Right lung (tissue), 5 donors: ENCODE data around the gene F12. TPM values are rescaled to one million over a fixed set of nuclear protein-coding genes. Genes with fewer than 3 reads are reported as not detected.
A peak's percentile ranks its signal among the peaks of the same experiment; 100 is the strongest.

Experiments used
- DNase-seq, 2 donors: peaks; one replicate each; pipeline ENCODE4 v3.0.0-alpha.2; 2013
- polyA plus RNA-seq, 5 donors: library from polyadenylated mRNA; unstranded; fragments of 120-200 nt; gene quantifications; one replicate each; pipeline versions ENCODE4 v1.2.1 to v1.2.3, GENCODE V29; 2013; ENCODE audit warnings: inconsistent platforms in 1 of 5, low replicate concordance in 1 of 5; ENCODE audit not compliant: insufficient read length in 5 of 5, insufficient read depth in 1 of 5

The F12 gene
- polyA plus RNA-seq, 5 donors = 0.09 to 0.40 (median 0.17) TPM; not detected in 1

DNA sequence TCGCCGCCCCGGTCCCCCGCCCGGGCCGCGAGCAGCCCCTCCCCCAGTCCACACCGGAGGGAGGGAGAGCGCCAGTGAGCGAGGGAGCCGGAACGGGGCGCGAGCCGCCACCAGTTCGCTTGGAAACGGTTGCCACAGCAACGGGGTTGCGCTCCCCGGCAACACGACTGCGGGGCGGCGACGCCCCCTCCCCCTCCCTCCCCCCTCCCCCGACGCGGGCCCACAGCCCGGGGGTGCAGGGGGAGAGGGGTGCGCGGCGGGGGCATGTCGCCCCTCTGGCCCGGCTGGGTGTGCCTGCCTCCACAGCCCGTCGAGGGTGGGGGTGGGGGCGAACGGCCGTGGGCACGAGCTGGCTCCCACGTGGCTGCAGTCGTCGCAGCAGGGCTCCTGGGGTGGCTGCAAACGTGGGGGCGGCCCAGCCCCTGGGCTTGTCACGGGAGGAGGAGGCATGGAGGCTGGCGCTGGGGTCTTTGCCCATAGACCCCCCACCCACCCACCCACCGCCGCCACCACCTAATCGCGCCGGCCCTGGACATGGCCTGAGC lies 37.8 kb upstream of the F12 start:
- DNase-seq = peak; percentile 53 to 55

DNA sequence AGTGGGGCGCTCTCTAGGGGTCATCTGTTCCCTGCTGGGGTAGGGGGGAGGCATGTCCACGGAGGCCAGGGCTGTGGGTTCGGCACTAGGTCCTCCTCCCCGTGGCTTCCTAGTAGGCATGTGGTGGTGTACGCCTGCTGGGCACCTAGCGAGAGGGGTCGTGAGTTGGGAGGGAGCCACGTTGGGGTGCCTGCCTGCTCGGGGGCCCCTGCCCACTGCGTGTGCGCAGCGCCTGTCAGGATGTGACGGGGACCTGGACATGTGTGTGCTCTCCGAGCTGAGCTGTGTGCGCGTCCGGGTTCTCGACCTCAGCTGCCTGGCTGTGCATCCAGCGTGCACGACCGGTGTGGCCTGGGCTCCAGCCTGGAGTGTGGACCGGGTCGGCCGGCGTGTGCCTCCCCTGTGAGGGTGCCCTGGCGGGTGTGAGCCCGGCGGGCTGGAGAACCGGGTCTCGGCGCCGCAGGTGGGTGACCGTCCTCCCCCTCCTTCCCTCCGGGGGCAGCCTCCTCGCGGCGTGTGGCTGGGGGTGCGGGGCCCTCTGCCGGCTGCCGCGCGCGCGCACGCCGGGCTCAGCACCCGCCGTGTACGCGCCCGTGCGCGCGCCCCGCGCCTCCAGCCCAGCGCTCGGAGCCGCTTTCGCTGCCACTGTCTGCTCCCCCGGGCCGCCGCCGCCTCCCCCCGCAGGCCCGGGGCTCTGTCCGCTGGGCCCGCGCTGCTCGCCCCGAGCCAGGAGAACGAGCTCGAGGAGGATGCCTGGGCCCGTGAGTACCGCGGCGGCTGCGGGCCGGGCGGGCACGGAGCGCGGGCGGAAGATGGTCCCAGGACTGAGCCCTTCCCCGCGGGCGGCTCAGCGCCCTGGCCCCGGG lies 37.1 kb upstream of the F12 start, which contains the start of gene PRR7:
PRR7 (plus strand) TSS at position 615 of the 866 bp plus-strand sequence. CDS start 8,254 bp downstream, outside the sequence.
- peak; percentile 46 to 65 for DNase-seq

DNA sequence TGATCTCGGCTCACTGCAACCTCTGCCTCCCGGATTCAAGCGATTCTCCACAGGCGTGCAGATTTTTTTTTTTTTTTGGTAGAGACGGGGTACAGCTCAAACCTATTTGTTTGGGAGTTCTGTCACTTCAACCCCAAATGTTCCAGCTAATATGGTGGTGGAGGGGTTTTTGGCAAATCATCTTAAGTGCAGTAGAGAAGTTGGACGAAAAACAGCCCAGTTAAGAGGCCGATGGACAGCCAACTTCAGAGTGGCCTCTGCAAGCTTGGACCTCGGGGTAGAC lies 36.5 kb upstream of the F12 start:
- no peak for DNase-seq

DNA sequence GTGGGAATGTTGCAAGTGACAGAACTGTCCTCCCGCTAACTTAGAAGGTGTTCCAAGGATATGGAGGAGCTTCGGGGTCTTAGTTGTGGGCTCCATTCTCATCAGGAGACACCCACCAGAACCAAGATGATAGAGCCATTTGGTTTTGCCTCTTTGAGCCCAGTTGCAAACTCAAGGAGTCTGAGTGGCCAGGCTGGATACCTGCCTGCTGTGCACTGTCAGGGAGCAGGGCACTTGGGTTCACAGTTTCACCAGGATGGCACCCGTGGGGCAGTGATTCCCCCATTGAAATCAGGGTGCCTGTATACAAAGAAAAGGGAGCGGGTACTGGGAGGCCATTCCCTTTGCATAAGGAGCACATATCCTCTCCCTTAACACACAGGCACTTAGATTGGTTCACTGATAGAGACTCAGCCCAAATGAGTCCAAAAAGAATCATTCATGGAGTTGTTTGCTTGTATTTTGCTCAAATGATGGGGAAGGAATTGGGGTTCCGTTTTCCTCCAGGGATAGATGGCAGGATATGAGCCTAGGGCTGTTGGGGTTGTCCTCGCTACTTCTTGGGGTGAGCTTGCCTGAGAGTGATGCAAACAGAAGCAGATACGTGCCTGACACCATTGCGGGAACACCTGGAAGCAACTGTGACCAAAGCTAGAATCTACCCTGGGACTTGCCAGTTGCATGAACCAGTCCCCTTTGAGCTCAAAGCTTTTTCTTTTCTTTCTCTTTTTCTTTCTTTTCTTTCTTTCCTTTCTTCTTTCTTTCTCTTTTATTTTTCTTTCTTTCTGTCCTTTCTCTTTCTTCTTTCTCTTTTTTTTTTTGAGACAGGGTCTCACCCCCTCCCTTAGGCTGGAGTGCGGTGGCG lies 35.9 kb upstream of the F12 start:
- no peak for DNase-seq

DNA sequence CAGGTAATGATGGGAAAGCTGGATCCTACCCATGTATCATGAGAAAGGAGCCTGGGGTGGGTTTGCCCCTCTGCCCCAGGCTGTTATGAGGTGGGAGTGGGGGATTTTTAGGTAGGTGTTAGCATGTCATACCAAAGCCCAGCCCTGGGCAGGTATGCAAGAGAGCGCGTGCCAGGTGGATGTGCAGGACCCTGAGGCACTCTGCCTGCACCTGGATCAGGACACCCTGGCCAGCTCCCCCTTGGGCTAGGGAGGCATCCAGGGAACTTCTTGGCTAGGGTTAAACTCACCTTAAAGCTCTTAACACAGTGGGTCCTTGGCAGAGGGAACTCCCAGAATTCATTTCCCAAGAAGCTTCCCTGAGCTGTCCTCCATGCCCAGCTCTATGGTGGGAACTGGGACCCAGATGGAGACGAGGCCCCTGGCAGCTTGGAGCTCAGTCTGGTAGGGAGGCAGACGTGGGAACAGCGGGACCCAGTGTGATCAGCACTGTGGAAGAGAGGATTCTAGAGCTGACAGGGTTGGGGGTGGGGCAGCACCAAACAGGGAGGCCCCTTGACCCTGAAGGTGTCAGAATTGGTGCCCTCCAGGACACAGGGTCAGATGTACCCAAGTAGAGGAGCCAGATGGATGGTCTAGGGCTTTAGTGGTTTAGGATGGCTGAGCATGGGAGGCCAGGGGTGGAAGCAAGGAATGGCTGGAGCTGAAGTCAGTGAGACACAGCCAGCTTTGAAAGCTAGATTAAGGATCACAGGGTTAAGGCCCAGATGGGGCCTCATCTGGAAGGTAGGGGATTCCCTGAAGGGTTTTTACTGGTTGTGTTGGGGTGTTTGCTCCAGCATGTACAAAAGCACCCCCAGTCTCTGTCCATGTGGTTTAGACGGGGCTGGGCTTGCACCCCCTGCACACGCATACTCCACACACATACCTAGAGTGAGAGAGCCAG lies 35.0 kb upstream of the F12 start:
- no peak for DNase-seq

DNA sequence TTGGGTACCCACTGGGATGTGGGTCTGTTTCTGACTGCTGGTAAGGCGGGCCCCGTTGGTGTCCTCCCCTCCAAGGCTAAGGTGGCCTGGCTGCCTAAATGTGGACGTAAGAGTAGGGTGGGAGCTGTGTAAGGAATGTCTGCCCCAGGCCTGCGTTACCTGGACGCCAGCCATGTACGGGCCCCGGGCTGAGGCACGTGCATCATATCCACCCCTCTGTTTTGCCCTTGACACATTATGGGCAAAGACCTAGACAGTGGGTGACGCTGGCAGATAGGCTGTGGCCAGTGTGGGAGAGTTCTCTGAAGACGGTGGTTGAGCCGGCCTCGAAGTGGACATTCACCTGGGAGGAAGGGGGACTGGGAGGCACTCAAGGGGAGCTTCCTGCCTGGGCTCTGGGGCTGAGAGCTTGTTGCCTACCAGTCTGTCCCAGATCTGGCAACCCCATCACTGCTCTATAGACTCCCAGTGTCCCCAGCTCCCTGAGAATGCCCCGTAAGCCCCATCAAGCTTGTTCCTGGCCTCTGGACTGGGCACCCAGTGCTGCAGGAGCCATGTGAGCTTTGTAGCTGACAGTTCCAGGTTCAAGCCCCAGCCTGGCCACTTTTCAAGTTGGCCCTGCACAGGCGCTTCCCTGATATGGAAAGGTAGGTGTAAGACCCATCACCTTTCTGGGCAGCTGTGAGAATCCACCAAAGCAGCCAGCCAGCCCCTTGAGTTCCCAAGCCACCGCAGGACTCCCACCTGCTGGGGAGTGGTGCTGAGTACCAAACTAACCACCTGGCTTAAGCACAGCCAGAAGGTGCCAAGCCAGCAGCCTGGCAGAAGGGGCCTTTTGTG lies 34.0 kb upstream of the F12 start:
- no peak for DNase-seq

DNA sequence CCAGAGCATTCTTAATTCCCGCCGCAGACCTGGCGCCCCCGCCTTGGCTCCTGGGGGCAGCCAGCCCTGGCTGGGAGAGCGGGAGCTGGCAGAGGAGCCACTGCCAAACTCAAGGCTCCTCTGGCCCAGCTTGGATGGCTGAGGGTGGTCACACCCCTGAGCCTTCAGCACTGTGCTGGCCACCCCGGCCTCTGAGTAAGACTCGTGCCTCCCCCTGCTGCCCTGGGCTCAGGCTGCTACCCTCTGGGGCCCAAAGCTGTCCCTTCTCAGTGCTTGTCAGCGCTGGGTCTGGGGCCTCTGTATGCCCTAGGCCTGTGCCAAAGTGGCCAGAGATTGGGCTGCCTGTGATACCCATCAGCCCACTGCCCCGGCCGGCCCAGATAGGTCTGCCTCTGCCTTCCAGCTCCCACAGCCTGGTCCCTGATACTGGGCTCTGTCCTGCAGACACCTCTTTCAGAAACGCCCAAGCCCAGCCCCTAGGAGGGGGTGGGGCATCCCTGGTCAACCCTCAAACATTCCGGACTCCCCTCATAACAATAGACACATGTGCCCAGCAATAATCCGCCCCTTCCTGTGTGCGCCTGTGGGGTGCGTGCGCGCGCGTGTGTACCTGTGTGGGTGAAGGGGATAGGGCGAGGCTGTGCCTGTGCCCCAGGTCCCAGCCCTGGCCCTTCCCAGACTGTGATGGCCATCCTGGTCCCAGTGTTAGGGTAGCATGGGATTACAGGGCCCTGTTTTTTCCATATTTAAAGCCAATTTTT lies 32.9 kb upstream of the F12 start:
- DNase-seq = no peak

DNA sequence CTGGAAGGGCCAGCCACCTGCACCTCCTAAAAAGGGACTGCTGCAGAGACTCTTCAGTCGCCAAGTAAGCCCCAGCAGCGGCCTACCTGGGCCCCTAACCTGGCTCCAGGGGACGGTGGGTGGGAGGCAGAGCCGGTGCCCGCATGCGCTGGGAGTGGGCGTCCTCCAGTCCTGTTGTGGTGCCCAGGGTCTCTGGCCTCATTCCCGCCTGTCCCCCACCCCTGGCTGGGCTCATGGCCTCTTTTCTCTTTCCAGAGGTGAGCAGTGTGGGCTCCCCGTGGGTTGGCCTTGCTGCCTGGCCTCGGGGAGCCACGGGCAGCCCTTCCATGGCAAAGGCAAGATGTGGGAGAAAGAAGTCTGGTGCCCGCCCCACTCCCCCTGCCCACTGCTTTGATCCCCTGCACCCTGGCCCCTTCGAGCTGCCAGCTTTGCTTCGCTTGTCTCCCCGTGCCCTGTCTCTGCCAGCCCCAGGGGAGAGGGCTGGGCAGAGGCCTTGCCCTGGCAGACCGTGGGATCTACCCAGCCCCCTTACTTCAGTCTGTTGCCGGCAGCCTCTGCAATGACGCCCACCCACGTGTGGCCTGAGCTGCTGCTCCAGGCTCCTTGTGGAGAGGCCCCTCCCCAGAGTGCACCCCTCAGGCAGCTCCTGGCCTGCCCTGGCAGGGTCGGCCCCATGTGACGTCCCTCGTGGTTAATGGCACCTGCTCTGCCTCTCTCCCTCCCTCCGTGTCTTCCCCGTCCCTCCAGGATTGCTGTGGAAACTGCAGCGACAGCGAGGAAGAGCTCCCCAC lies 31.8 kb upstream of the F12 start:
- DNase-seq = no peak

DNA sequence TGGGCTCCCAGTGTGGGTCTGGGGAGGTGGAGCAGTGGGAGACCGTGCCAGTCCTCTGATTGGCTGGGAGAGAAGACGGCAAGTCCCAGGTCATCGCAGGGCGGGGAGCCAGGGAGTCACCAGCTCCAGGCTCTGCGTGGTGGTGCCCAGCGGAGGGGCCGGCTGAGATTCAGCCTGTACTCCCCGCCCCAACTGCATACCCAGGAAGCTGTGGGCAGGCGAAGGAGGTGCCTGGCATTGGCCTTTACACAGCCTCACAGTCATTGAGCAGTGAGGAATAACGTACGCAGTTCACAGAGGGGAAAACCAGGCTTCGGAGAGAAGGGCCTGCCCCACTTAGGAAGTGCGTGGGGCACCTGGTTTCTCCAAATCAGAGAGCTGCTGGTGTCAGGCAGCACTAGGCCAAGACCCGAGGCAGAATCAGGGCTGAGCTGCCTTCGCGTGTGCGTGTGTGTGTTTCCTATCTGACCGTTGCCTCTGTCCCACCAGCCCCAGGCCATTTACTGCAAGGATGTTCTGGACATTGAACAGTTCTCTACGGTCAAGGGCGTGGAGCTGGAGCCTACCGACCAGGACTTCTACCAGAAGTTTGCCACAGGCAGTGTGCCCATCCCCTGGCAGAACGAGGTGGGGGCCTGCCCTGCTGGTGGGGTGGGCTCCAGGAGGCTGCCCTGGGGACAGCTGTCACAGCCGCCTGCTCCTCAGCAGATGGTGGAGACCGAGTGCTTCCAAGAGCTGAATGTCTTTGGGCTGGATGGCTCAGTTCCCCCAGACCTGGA lies 31.0 kb upstream of the F12 start:
- DNase-seq = no peak

DNA sequence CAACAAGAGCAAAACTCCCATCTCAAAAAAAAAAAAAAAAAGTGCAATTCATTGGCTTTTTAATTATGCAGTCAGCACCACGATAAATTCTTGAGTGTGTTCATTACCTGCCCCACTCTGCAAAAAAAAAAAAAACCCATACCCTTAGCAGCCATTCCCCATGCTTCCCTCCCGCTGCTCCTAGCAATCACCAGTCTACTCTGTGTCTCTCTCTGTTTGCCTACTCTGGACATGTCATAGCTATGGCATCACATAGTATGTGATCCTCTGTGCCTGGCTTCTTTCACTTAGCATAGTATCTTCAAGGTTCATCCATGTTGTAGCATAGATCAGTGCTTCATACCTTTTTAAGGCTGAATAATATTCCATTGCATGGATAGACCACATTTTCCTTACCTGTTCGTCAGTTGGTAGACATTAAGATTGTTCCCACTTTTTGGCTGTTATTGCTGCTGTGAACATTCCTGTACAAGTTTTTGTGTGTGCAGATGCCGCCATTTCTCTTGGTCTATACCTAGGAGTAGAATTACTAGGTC lies 30.2 kb upstream of the F12 start:
- no peak for DNase-seq

DNA sequence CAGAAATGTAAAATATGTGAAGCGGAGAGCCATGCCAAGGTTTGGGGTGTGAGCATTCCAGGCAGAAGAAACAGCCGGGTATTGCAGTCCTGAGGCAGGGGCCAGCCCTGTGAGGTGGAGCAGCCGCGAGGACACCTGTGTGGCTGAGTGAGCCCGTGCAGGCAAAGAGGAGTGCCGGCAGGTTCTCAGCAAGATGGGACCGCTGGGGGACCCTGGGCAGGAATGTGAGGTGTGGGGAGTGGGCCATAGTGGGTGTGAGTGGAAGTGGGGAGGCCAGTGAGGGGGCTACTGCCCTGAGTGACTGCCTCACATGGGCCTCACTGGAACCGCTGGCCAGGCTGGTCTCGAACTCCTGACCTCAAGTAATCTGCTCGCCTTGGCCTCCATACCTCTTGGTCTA lies 29.1 kb upstream of the F12 start:
- no peak for DNase-seq

DNA sequence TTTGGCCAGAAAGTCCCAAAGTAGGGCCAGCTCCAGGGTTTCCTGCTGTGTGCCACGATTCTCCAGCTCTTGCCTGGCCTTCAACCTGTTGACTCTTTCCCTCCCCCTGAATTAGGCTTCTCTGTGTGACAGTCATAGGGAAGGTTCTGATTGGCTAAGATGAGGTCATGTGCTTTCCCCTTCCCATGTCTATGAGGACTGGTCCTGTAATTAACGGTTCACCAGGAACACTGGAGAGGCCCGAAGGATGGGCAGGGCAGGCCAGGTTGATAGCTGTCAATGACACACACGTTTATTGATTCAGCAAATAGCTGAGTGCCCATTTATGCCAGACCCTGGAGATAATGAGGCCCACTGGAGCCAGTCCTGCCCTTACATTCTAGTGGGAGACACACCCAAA lies 28.3 kb upstream of the F12 start:
- no peak for DNase-seq

DNA sequence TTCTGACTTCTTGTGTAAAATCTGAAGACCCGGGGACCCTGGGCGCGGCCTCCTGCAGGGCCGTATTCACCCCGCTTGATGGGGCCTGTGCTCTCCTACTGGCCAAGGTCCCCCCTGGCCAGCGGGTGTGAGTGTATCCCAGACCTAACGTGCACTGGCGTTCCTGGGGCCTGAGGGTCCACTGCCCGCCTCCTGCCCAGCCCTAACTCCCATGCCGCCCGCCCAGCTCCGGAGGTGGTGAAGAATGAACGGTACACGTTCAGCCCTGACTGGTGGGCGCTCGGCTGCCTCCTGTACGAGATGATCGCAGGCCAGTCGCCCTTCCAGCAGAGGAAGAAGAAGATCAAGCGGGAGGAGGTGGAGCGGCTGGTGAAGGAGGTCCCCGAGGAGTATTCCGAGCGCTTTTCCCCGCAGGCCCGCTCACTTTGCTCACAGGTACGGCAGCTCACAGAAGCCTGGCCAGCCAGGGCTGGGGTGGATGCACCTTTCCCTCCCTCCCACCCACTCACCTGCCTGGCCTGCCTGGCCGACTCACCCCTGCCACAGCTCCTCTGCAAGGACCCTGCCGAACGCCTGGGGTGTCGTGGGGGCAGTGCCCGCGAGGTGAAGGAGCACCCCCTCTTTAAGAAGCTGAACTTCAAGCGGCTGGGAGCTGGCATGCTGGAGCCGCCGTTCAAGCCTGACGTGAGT lies 26.6 kb upstream of the F12 start:
- no peak for DNase-seq

DNA sequence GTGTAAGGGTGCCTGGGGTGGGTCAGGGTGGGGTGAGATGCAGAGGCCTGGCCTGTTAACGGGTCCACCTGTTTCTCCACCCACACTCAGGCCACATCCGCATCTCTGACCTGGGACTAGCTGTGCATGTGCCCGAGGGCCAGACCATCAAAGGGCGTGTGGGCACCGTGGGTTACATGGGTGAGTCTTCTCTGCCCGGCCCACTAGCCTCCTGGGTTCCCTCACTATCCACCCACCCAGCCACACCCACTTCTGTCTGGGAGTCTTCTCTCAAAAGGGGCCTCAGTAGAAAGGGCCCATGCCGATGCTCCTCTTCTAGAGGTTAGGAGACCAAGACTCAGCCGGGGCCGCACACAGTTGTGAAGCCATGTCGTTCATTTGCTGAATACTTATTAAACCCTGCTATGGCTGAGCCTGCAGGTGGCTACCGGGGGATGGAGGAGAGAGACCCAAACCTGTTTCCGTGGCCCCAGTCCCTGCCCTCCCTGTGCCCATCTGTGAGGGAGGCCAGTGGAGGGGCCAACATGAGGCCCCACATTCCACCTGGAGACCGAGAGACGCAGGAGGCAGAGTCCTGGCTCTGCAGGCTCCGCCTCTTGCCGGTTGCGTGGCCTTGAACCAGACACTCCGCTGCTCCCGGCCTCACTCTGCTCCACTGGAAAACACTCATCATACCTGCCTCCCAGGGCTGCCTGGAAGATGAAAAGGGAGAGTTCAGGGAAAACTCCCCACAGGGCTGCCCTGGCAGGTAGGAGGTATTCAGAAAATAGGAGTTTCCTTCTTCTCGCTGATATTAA lies 25.8 kb upstream of the F12 start:
- DNase-seq = no peak

DNA sequence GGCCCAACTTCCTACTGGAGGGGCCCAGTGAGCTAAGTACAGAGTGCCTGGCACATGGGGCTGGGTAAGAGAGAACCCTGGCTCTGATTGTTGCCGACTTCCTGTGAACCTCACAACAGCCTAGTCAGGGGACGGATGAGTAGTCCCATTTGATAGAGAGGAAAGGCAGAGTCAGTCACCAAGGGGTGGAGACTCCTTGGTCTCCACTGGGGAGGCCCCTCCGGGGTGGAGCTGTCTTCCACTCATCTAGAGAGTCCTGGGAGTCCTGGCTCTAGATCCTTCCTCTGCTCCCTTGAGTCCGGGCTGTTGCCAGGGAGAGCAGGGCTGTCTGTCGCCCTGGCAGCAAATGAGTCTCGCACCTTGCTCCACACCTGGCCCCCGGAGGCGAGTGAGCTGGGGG lies 25.1 kb upstream of the F12 start:
- DNase-seq = no peak

DNA sequence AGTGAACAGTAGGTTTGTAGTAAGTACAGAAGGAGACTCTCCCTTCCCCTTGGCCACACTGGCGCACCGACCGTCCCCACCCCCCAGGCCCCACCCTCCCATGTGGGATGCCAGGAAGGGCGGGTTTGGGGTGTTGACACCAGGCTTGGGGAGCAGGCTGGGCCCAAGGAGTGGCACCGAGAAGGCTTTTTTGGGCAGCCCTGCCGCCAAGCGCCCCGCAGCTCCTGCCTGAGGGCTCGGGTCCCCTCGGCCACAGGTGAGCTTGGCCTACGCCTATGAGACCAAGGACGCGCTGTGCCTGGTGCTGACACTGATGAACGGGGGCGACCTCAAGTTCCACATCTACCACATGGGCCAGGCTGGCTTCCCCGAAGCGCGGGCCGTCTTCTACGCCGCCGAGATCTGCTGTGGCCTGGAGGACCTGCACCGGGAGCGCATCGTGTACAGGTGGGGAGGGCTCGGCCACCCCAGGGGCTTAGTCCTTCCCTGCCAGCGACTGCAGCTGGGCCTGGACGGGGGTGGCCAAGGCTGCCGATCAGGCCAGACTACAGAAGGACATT lies 24.4 kb upstream of the F12 start:
- DNase-seq = no peak
